NCI-H345 treated with DMSO at 0.1 percent for 48 hours (cell line): ENCODE measurements around the gene ACYP2.

ENCODE experiments used
- DNase-seq: peaks from one replicate; lab custom pipeline; 2025; ENCODE audit not compliant: unreplicated experiment; lab: John Stamatoyannopoulos, UW

Gene ACYP2

DNA sequence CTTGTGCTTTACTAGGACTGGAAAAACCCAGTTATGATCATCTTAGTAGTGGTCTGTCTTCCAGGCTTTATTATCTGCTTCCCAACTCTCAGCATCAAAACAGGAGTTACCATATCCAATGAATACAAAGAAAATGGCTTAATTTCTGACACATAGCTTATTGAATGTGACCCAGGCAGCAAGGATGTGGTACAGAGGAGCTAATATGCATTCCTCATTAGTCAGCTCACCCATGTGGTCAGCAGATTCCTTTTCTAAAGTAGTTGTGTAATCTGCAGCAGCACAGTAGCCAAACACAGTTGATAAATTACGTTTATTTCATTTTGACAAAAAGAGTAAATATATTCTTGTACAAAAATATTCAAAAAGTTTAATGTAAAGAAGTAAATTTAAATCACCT lies 97.0 kb downstream of the ACYP2 start:
- DNase-seq = no peak

- DNase-seq = no peak
Observed at GRCh38 chr2:54213082-54213481, 97.7 kb downstream of the ACYP2 start.

- no peak for DNase-seq
Observed at GRCh38 chr2:54224997-54225396, 109.6 kb downstream of the ACYP2 start.

- DNase-seq = no peak
Observed at GRCh38 chr2:54226260-54226659, 110.8 kb downstream of the ACYP2 start.

DNA sequence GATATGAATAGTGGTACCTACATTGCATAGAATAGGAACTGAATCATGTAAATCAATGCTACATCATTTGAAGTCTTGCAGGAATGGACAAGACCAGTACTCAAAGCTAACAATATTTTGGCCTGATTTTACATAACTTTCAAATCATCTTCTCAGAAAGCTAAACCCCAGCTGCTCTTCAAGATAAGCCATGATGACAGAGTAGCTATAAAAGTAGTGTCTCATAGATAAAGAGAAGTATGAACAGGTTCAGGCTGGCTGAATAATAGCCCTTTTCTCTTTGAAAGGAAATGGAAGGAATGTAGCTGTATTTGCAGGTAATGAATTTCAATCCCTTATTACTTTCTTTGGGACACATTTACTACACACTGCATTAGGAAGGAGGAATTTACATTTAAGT lies 112.4 kb downstream of the ACYP2 start:
- no peak for DNase-seq

DNA sequence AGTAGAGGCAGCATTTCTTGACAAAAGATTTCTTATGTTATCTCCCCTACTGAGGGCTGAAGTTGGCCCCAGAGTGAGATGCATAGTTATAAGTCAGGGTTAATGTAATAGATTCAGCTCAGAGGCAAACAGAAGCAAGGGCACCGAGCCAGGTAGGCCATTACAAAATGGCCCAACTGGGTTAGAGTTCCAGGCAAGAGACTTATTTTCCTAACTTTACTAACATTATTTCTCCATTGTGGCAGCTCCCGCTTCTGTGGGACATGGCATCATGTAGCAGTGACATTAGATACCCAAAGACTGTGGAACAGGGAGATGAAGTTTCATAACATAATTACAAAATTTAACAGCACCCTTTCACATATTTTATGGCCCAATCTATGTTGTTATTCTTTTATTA lies 113.5 kb downstream of the ACYP2 start:
- no peak for DNase-seq

DNA sequence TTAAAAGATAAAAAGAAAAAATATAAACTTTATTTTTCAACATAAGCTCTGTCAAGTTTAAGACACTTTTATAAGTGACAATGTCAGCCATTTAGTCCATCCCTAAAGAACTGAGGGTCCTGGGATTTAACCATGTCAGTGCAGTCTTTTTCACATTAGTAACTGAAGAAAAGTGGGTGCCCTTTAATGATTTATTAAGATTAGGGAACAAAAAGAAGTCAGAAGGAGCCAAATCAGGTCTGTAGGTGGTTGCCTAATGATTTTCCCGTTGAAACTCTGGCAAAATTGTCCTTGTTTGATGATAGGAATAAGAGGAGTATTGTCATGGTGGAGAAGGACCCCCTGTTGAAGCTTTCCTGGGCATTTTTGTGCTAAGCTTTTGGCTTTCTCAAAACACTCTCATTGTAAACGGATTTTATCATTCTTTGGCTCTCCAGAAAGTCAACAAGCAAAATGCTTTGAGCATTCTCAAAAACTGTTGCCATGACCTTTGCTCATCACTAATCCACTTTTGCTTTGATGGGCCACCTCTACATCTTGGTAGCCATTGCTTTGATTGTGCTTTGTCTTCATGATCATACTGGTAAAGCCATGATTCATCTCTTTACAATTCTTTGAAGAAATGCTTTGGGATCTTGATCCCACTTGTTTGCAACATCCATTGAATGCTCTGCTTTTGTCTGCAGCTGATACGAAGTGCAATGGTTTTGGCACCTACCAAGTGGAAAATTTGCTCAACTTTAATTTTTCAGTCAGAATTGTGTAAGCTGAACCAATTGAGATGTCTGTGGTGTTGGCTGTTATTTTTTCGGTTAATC lies 118.6 kb downstream of the ACYP2 start:
- no peak for DNase-seq

GRCh38 chr2:54237428-54237827 lies 122.0 kb downstream of the ACYP2 start:
- DNase-seq = no peak

DNA sequence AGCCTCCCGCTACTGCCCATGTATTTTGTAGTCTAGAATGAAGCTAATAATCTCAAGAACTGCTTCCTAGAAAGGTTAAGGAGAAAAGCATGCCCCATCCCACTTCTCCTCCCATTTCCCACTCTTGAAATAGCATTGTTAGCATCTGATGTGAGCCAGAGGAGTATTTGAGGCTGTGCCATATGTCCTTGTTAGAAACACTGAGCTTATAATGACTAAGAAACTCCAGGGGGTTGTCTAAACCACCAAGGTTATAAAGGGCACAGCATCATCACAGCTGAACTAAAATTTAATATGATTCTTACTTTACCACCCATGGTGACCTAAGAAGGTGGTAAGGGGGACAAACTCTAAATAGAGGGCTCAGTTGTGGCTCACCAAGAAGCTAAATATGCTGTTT lies 124.0 kb downstream of the ACYP2 start:
- no peak for DNase-seq

DNA sequence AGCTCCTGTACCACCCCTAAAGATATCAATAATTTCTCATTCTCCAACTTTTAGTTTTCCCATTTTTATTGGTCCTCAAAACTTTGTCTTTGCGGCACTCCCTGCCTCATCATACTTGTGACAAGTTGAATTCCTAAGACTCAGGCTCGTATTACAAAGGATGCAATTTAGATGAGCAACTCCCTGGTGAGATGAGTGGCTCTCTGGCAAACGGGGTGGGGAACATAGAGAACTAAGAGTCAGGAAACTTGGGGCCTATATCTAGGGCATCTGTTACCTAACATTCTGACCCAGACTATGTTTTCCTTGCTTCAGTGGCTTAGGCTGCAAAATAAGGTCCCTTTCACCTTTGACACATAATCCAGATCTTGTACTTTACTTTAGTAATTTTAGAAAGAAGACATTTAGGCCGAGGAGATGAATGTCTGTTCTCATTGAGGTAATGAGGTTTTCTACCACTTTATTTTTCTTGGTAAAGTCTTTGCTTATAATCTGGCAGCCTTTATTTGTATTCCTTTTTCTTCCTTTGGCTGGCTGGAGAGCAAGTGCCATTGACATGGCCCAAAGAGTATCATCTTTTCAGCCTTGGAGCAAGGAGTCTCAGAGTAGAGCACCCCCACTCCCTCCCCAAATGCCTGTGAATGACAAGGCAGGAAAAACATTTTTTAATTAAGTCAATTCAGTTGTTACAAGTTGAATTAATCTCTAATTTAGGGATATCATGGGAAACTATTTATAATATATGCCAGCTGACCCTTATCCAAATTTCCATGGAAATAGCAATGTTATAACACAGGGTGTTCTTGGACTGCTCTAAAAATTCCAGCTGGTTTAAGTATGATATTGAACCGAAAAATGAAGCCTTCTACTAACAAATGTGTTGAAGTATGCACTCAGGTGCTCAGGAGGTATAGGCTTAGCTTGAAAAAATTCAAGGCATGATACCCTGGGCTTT lies 125.4 kb downstream of the ACYP2 start:
- no peak for DNase-seq

GRCh38 chr2:54247115-54247514 lies 131.7 kb downstream of the ACYP2 start:
- no peak for DNase-seq

DNA sequence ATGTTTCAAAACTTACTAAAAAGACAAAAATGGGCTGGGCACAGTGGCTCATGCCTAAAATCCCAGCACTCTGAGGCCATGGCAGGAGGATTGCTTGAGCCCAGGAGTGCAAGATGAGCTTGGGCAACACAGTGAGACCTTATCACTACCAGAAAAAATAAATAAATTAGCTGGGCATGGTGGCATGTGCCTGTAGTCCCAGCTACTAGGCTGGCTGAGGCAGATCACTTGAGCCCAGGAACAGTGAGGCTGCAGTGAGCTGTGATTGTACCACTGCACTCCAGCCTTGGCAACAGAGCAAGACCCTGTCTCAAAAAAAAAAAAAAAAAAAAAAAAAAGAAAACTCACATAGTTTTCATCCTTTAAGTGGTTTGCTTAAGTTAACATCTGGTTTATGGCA lies 134.2 kb downstream of the ACYP2 start:
- no peak for DNase-seq

DNA sequence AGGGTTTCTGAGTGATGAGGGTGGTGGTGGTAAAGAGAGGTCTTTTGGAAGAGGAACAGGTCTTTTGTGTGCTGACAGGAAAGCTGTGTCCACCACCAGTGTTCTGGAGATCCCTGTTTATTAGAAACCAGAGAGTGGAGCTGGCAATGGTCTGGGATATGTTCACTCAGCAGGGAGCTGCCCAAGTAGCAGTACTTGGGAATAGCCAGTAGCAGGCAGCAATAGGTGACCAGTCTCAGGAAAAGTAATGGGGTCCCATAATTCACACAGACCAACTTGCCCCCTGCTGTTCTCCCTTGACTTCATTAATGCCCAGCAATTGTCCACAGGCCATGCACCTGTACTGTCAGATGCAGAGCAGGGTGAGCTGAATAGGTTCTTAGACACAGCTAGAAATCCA lies 138.8 kb downstream of the ACYP2 start:
- no peak for DNase-seq

GRCh38 chr2:54255230-54256090 lies 140.0 kb downstream of the ACYP2 start:
- DNase-seq = no peak

GRCh38 chr2:54256091-54256694 lies 140.8 kb downstream of the ACYP2 start, which contains the start of gene TSPYL6:
Gene TSPYL6, minus strand, starts transcription at chr2:54256229. Its CDS starts 78 bp downstream, at chr2:54256151.
- DNase-seq = no peak

DNA sequence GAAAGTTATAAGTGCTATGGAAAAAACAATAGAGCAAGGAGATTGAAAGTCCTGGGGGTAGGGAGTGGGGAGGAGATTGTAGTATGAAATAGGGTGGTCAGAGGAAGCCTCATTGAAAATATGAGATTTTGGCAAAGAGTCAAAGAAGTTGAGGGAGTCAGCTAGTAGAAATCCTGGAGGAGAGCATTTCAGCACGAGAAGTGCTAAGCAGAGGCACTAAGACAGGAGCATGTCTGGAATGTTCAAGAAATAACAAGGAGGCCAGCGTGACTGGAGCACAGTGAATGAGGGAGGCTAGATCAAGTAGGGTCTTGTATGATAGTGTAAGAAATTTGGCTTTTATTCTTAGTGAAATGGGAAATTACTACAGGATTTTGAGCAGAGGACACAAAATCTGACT lies 142.8 kb downstream of the ACYP2 start:
- DNase-seq = no peak

DNA sequence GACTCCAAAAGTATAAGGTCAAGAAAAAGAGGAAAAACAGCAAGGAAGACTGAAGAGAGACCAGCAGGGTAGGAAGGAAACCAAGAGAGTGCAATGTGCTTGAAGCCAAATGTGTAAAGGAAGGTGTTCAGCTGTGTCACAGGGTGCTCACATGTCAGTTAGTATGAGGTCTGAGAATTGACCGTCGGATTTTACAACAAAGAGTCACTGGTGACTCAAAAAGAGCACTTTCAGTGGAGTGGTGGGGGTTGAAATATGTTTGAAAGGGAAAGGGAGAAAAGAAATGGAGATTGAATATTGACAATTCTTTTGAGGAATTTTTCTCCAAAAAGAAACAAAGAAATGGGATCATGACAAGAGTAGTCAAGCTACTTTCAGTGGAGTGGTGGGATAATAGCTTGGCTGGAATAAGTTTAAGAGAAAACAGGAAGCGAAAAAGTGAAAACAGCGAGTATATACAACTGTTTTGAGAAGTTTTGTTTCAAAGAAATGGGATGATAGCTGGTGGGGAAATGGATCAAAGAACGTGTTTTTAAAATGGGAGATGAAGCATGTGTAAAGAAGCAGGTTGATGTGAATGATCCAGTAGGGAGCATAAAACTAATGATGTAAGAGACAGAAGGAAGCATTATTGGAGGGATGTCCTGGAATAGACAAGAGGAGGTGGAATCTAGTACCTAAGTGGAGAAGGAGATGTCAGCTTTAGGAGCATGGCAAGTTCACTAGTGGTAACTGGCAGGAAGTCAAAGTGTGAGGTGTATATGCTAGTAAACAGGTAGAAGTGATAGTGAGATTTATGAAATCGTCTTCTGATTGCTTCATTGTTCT lies 144.2 kb downstream of the ACYP2 start:
- DNase-seq = no peak

GRCh38 chr2:54260241-54260595 lies 144.8 kb downstream of the ACYP2 start:
- DNase-seq = no peak

DNA sequence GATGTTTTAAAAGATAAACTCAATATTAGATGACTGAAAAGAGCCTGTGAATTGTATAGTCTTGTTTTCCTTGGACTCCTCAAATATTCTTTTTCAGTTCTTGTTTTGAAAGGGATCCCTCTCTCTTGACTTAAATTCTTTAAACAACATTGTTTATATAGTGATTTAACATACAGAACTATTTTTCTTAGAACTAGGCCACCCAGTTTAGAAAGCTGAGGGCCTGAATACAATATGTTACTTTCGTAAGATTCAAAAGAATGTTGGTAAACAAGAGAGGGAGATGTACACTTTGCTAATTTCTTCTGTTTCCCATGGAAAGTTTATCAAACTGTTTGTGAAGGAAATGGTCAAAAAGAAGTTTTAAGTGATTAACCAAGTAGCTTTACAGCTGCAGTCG lies 146.1 kb downstream of the ACYP2 start:
- DNase-seq = no peak
